ENCODE measurements around the gene CAPZB.

Gene CAPZB

DNA sequence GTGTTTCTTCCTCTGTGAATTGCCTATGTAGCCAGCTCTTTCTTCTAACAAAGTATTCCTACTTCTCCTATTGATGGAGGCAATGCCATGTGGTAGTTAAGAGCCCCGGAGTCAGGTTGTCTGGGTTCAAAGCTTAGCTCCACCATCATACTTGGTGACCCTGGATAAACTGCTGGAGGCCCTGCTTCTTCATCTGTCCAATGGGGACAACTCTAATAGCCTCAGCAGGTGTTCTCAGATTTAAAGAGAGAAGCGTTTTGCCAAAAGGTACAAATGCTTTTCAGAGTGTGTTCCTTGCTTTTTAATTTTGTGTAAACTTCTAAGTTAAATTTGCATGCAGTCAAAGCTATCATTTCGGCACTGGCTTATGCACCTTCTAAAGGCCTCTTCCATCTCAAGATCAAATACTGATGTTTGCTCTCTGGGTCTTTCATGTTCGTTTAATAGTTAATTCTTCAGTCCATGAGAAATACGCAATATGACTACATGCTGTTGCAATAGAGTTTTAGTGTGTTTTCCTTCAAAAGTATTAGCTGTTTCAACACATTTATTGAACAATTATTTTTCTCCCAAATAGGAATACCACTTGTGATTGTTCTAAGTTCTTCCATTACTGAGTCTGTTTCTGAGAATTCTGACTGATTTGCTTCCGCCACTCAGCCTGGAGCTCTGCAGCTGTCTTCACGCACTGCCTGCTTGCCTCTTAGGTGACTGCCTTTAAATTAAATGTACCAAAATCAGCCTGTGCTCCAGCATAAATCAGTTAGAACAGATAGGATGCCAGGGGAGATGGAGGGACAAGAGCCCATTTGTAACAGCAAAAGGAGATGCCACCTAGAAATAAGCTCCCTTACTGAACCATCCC, 75.6 kb downstream of the CAPZB start:
- no peak for DNase-seq (ENCODE audit: low read depth in 1 of 2, low spot score in 1 of 2)

- no peak for DNase-seq (ENCODE audit: low read depth in 1 of 2, low spot score in 1 of 2)
Measured at GRCh38 chr1:19407494-19408096, 77.7 kb downstream of the CAPZB start.

DNA sequence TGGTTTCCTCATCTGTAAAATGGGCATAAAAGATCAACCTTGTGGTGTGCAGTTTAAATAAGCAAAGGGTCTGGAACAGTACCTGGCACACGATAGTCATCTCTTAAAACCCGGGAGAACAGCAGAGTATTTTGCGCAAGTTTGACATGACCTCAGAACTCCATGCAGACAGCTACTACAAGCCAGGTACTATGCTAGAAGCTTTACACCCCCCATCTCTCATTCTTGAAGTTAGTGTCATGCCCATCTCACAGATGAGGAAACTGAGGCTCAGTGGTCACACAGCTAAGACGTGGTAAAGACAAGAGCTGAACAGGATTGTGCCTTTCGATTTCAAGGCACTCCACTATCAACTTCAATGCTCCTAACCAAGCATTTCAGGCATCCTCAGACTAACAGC, 78.7 kb downstream of the CAPZB start:
- DNase-seq (ENCODE audit: low read depth in 1 of 2, low spot score in 1 of 2) = no peak

GRCh38 chr1:19405761-19406487, 79.4 kb downstream of the CAPZB start:
- DNase-seq (ENCODE audit: low read depth in 1 of 2, low spot score in 1 of 2) = no peak

GRCh38 chr1:19405195-19405760, 80.1 kb downstream of the CAPZB start:
- DNase-seq (ENCODE audit: low read depth in 1 of 2, low spot score in 1 of 2) = no peak

DNA sequence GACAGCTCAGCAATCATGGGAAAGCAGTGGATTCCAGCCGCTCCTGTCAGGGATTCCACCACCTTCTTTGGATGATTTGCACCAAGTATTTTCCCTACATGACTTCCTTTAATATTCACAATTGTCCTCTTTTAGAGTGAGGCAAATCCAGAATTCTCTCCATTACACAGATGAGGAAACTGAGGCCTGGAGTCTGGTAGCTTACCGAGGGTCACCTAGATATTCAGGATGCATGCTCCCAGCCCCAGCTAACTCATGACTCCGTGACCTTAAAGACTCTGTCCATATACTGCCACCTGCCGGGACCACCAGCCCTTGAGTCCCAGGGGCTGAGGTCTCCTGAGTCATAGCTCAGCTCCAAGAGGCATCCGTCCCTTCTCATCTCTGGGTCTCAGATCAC, 80.6 kb downstream of the CAPZB start:
- no peak for DNase-seq (ENCODE audit: low read depth in 1 of 2, low spot score in 1 of 2)

DNA sequence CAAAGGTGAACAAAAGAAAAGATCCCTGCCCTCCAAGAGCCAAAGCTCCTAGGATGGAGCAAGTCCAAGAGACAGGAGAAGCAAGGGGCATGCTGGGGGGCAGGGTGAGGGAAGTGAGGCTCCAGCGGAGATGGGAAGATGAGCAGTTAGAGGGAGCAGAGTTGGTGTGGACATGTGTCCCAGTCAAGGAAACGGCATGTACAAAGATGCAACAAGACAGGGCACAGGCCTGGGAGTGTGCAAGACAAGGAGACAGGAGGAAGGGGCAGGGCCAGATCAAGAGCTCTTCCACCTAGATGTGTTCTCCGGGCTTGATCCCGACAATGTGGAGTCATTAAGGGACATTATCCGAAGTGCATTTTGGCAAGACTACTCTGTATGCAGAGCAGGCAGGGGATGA, 82.1 kb downstream of the CAPZB start:
- no peak for DNase-seq (ENCODE audit: low read depth in 1 of 2, low spot score in 1 of 2)

DNA sequence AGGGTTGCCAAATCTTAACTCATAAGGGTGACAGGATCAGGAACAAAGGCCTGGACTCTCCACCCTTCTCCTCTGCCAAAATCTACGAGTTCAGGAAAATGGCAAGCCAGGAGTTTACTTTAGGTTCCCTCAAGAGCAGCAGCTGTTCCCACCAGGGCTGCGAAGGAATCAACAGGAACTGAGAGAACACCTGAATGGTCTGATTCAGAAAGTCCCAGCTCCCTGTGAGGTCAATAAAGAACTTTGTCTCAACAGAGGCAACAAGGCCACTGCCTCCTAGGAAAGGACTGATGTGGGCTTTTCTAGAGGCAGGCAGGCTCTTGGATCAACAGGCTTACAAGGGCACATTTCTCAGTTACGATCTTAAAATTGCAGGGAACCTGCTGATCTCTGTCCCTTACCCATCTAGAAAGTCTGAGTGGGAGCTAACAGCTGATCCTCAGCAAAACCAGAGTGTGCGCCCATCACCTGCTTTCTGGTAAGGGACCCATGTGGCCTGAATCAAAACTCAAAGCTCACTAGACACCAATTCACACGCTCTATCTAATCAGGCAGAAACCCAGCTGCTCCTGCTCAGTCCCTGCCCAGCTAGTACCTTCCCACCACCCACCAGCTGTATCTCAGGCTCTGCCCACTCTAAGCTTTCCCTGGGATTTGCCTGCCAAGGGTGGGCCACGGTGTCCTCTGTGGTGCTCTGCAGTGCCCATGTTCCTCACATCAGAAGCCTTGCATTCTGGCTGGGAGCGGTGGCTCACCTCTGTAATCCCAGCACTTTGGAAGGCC, 83.1 kb downstream of the CAPZB start:
- no peak for DNase-seq (ENCODE audit: low read depth in 1 of 2, low spot score in 1 of 2)

DNA sequence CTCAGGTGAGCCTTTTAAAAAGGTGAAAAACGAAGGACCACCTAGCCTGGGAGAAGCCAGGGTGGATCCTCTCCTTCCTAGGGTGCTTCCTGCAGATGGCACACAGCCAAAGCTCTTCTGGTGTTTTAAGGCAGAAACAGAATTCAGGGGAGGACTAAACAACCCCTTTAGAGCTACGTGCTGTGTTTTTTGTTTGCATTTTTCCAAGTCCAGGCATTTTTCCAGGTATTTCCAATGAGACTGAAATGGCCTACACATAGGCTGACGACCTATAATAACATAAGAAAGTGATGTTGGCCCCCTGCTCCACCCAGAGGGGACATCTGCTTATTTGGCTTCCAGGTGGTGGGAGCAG, 83.8 kb downstream of the CAPZB start:
- no peak for DNase-seq (ENCODE audit: low read depth in 1 of 2, low spot score in 1 of 2)

GRCh38 chr1:19400875-19401534, 84.3 kb downstream of the CAPZB start:
- no peak for DNase-seq (ENCODE audit: low read depth in 1 of 2, low spot score in 1 of 2)

- DNase-seq (ENCODE audit: low read depth in 1 of 2, low spot score in 1 of 2) = no peak
Measured at GRCh38 chr1:19400192-19400611, 85.1 kb downstream of the CAPZB start.

GRCh38 chr1:19398309-19398760, 87.0 kb downstream of the CAPZB start:
- no peak for DNase-seq (ENCODE audit: low read depth in 1 of 2, low spot score in 1 of 2)

DNA sequence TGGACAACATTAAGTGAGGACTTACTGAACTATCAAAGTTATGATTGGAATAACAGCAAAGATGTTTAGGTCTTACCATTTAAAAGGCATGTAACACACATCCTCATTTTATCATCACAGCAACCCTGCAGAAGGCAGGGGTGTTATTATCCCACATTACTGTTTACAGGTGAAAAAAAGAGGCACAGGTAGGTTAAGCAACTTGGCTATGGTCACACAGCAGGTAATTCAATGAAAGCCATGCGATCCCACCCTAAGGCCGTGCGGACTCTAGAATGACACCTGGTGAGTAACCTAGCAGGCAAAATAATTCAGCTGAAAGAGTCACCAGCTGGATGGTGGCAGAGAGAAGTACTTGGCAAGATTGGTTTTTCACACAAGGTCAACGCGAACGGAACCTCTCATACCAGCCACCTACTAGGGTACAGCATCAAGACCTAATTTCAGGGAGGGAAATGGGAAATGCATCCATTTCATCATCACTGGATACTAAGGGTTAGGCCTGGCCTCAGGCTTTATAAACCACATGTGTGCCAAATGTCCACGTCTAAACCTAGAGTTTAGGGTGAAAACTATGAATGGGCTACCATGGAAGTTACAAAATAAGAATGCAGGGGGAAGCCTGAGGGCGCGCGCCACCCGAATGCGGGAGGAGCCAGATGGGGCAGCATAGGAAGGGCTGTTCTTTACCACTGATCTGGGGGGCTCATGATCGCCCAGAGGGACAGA, 88.0 kb downstream of the CAPZB start:
- DNase-seq (ENCODE audit: low read depth in 1 of 2, low spot score in 1 of 2) = no peak

- DNase-seq (ENCODE audit: low read depth in 1 of 2, low spot score in 1 of 2) = no peak
Measured at GRCh38 chr1:19396280-19396679, 89.1 kb downstream of the CAPZB start.

GRCh38 chr1:19395678-19396192, 89.6 kb downstream of the CAPZB start:
- DNase-seq (ENCODE audit: low read depth in 1 of 2, low spot score in 1 of 2) = no peak

DNA sequence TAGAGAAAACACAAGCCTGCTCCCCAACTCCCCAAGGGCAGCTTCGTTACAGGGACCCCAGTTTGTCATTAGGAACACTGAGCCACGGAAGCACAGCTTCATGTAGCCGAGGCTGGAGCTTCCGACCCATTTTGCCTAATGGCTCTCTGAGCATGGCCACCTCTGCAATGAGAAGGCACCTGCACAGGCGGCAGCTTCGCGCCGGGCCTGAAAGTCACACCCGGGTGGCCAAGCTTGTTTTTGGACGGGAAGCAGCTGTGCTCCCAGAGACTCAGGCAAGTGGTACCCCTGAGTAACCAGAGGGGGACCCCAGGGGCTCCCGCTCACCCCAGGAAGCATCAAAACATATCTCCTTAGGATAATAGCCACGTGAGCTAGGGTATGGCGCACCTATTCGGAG, 92.3 kb downstream of the CAPZB start:
- no peak for DNase-seq (ENCODE audit: low read depth in 1 of 2, low spot score in 1 of 2)

DNA sequence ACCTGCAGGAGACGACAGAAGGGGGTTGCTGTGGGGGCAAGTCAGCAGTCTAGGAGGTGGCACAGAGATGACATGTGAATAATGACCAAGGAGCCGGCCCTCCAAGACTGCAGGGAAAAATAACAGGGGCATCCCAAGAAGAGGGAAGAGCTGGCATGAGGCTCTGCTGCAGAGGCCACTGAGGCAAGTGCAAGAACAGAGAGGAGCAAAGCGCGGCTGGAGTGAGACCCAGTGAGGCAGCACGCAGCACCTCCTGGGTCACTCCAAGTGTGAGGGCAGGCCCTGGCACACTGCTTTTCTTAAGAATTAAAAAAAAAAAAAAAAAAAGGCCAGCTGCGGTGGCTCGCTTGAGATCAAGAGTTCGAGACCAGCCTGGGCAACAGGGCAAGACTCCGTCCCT, 93.1 kb downstream of the CAPZB start:
- DNase-seq (ENCODE audit: low read depth in 1 of 2, low spot score in 1 of 2) = no peak

DNA sequence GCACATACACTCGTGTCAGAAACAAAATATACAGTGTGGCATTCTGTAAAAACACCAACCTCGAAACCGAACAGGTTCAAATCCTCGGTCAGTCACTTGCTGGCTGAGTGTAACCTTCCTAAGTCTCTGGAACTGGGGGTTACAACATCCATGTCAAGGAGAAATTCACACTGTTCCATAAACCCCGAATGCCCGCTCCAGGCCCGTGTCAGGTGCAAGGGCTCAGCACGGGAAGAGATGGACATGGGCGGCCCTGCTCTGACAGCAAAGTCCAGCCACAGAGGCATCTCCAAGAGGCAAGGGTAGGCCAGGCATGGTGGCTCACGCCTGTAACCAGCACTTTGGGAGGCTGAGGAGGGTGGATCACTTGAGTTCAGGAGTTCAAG, 93.8 kb downstream of the CAPZB start:
- DNase-seq (ENCODE audit: low read depth in 1 of 2, low spot score in 1 of 2) = no peak

DNA sequence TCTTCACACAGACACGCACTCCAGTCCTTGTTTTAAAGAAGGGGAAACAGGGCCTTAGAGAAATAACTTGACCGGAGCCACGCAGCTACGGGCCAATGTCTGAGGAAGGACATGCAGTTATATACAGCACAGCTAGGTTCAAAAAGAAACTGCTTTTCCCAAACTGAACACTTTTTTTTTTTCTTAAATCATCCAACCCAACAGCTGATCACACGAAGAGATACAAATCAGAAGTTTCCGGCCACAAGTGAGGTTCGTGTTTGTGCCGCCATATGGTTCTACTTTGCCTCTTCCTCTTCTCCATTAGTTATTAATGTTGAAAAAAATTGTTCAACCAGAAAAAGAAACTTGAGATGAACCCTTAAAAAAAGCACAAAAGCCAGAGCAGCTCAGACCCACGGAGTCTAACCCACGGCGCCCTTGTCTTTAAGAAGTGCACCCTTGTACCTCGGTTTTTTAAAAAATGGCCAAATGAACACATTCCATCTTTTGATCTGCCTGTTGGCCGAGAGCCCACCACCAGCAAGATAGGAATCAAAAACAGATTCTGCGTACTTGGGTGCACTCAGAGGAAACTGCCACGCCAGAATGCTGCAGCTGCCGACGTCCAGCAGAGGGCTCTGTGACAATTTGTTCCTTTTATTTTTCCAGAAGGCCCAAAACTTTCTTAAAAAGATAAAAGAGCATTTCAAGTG, 94.3 kb downstream of the CAPZB start:
- peak; percentile 34 to 45 for DNase-seq (ENCODE audit: low read depth in 1 of 2, low spot score in 1 of 2)
